Measurements from ENCODE around the gene CNTNAP5. TPM values are rescaled to one million over a fixed set of nuclear protein-coding genes. Genes with fewer than 3 reads are reported as not detected.

Gene CNTNAP5
- total and polyA plus RNA-seq, 2 of the 8 experiments (the other 6 are each of a cell fraction or from before 2014, with no cell fraction given), result 0.11 to 0.76 TPM

DNA sequence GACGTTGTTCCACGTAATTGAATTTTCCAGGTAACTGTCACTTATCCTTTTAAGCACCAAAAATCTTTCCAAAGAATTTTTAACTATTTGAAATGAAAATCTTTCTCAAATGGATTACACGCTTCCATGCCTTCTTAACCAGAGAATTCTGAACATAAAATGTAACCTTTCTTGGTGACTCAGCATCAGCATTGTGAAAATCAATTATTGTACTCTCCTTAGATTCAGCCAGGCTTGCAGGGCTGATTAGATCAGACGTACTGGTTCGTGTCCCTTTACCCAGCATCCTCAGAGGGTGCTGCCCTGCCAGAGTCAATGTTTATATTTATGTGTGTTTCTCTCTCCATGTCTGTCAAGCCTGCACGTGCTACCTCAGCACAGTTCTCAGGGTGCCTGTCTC is 623.9 kb downstream of the CNTNAP5 start:
- Histone ChIP-seq H3K79me1 (ENCODE audit: low read depth, low read length) (no peaks in the 10 kb centered on the region), H3K4me2 (ENCODE audit: insufficient read depth in 1 of 2, low read depth in 2 of 2, low read length in 2 of 2) (no peak overlapping the region), H2BK20ac (ENCODE audit: low read length) (no peak overlapping the region), H4K5ac (ENCODE audit: insufficient read length, low read depth, low read length) (no peak overlapping the region), H2BK15ac (ENCODE audit: low read length) (no peak overlapping the region), H3K4ac (replicated peaks; ENCODE audit: insufficient read length, low read depth, low read length) (no peak overlapping the region), H3K4me3 (ENCODE audit: extremely low read depth in 1 of 4, insufficient read depth in 2 of 4, low read depth in 3 of 4, low read length in 4 of 4) (no peak overlapping the region), H3K9me3 (ENCODE audit: insufficient read depth in 2 of 2, low read depth in 1 of 2, low read length in 1 of 2) (no peaks in the 10 kb centered on the region), H3K23me2 (ENCODE audit: low read depth, low read length) (no peaks in the 10 kb centered on the region), H3K36me3 (ENCODE audit: control insufficient read depth in 2 of 4, insufficient read depth in 4 of 4, low read length in 3 of 4) (no peaks in the 10 kb centered on the region), H4K8ac (ENCODE audit: extremely low read depth, insufficient read depth, low read length) (no peak overlapping the region), H2AFZ (ENCODE audit: low read length) (no peak overlapping the region), H3K14ac (ENCODE audit: insufficient read length) (no peak overlapping the region), H4K20me1 (replicated peaks in 1 of 2; ENCODE audit: control insufficient read depth in 1 of 2, insufficient read depth in 2 of 2, low read length in 2 of 2) (no peaks in the 10 kb centered on the region), H3K27me3 (replicated peaks in 1 of 4; ENCODE audit: control insufficient read depth in 3 of 4, extremely low read depth in 1 of 4, insufficient read depth in 3 of 4, low read length in 3 of 4) (no peaks in the 10 kb centered on the region), H3K27ac (ENCODE audit: low read depth, low read length) (no peak overlapping the region), H2BK120ac (replicated peaks; ENCODE audit: low read depth, low read length) (no peak overlapping the region), H3K18ac (ENCODE audit: extremely low read depth, low read length) (no peak overlapping the region), H3K9ac (replicated peaks in 1 of 4; ENCODE audit: extremely low read depth in 1 of 4, low read depth in 3 of 4, low read length in 3 of 4) (no peak overlapping the region), H3K79me2 (ENCODE audit: control insufficient read depth in 1 of 2, insufficient read depth in 2 of 2, low read length in 2 of 2) (no peaks in the 10 kb centered on the region), H2BK5ac (ENCODE audit: low read depth, low read length) (no peak overlapping the region), H4K91ac (replicated peaks; ENCODE audit: insufficient read length, low read length) (no peak overlapping the region), H3K56ac (replicated peaks; ENCODE audit: insufficient read length, low read depth, low read length) (no peak overlapping the region), H2AK5ac (ENCODE audit: low read depth, low read length) (no peak overlapping the region), H3K4me1 (replicated peaks in 1 of 4; ENCODE audit: control insufficient read depth in 3 of 4, insufficient read depth in 4 of 4, low read length in 3 of 4) (peaks cover 0 to 5% (median under 1%) of the 10 kb centered on the region in 4 experiments; a peak in 3 of 7 replicates), H3K23ac (ENCODE audit: insufficient read length) (no peak overlapping the region), H2BK12ac (ENCODE audit: low read depth, low read length) (no peak overlapping the region)
- ChIA-PET POLR2A (ENCODE audit: partially characterized antibody) (no interaction called here), CTCF (ENCODE audit: partially characterized antibody) (no interaction called here)
- DNase-seq (ENCODE audit: low read depth in 1 of 2, low spot score in 2 of 2), result no peak
- FAIRE-seq, result no peak
- no peak for TF ChIP-seq HDAC6 (IDR thresholded peaks at IDR 0.05; ENCODE audit: low read depth, low read length)
- TF ChIP-seq SP1 (IDR thresholded peaks at IDR 0.05; ENCODE audit: low read depth, low read length), result no peak
- 84% methylated on average over 6 of the region's 6 CpGs; no CpG with 5 or more reads in 1 of the 2 experiments for WGBS, 2 experiments (ENCODE audit: extremely low coverage in 1 of 2, insufficient coverage in 1 of 2, insufficient read length in 1 of 2, insufficient replicate concordance in 2 of 2, low coverage in 1 of 2, low lambda C conversion rate in 2 of 2, missing lambda C conversion rate in 1 of 2)

All from H1 (cell line).